ENCODE results near the gene OR2J2.

DNA sequence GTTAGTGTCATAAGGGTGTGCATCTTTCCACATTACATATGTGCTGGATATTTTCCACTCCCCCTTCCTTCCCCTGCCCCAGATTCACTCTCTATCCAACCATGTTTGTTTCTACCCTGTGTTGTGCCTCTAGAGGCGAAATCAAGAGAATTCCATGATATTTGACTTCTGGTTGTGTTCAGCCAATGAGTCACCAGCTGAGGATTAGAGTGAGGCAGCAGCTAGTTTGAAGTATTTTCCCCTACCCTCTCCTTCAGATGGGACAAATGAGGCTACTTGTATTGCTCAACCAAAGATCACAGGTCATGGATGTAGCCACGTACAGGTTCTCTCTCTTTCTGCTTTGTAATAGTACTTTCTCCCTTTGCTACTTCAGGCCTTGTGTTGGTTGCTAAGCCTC, 24.5 kb upstream of the OR2J2 start:
- TF ChIP-seq, protein P1, sequence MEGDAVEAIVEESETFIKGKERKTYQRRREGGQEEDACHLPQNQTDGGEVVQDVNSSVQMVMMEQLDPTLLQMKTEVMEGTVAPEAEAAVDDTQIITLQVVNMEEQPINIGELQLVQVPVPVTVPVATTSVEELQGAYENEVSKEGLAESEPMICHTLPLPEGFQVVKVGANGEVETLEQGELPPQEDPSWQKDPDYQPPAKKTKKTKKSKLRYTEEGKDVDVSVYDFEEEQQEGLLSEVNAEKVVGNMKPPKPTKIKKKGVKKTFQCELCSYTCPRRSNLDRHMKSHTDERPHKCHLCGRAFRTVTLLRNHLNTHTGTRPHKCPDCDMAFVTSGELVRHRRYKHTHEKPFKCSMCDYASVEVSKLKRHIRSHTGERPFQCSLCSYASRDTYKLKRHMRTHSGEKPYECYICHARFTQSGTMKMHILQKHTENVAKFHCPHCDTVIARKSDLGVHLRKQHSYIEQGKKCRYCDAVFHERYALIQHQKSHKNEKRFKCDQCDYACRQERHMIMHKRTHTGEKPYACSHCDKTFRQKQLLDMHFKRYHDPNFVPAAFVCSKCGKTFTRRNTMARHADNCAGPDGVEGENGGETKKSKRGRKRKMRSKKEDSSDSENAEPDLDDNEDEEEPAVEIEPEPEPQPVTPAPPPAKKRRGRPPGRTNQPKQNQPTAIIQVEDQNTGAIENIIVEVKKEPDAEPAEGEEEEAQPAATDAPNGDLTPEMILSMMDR (IDR thresholded peaks at IDR 0.05) = no peak
- TF ChIP-seq POLR2A (IDR thresholded peaks at IDR 0.05) = no peak

Data from uterus (tissue), 2 donors.